Measurements from ENCODE around the gene COL27A1. TPM values are rescaled to one million over a fixed set of nuclear protein-coding genes. Genes with fewer than 3 reads are reported as not detected.

Gene COL27A1
- total and polyA plus RNA-seq, 8 donors = 15.8 to 180 (median 147) TPM

GRCh38 chr9:114157516-114158176 lies 2.3 kb downstream of the COL27A1 start:
- H3K4me3 ChIP-seq = no peak overlapping the region
- H3K27me3 ChIP-seq = peaks cover 12 to 49% of the 10 kb centered on the region in 2 donors
- H3K27ac ChIP-seq = no peak overlapping the region
- H3K36me3 ChIP-seq = no peaks in the 10 kb centered on the region
- DNase-seq (no peak), ATAC-seq (no peak)
- H3K9me3 ChIP-seq = no peaks in the 10 kb centered on the region
- intact Hi-C loops (cut with DNase I) = loop anchor here in 1 of 2 donors (10.0 kb wide), 1 partner anchor 127 kb away; no protein-coding TSS in a partner anchor
- H3K4me1 ChIP-seq = peaks cover 11 to 25% of the 10 kb centered on the region in 2 donors
- no peak for TF ChIP-seq CTCF (IDR thresholded peaks at IDR 0.05)

- Histone ChIP-seq H3K4me1 (peaks cover 17 to 29% of the 10 kb centered on the region in 2 donors), H3K27ac (no peak overlapping the region), H3K27me3 (peaks cover 12 to 42% of the 10 kb centered on the region in 2 donors), H3K4me3 (no peak overlapping the region), H3K36me3 (no peaks in the 10 kb centered on the region), H3K9me3 (no peaks in the 10 kb centered on the region)
- no peak for DNase-seq
- ATAC-seq = no peak
- intact Hi-C loops (cut with DNase I) = loop anchor here in 1 of 2 donors (10.0 kb wide), 1 partner anchor 126 kb away; no protein-coding TSS in a partner anchor
- TF ChIP-seq CTCF (IDR thresholded peaks at IDR 0.05) = no peak
These were observed 3.3 kb downstream of the COL27A1 start for GRCh38 chr9:114158482-114159130.

- no peak for DNase-seq
- H3K9me3 ChIP-seq = no peaks in the 10 kb centered on the region
- peaks cover 1 to 35% of the 10 kb centered on the region in 2 donors for H3K27me3 ChIP-seq
- no peak for ATAC-seq
- no peaks in the 10 kb centered on the region for H3K36me3 ChIP-seq
- no peak for TF ChIP-seq CTCF (IDR thresholded peaks at IDR 0.05)
- H3K4me1 ChIP-seq = peaks cover 11 to 19% of the 10 kb centered on the region in 2 donors
- intact Hi-C loops (cut with DNase I) = loop anchor here in 1 of 2 donors (10.0 kb wide), 2 partner anchors 65 to 125 kb away; no protein-coding TSS in a partner anchor
- H3K27ac ChIP-seq = no peak overlapping the region
- H3K4me3 ChIP-seq = no peak overlapping the region
These were observed 4.4 kb downstream of the COL27A1 start for GRCh38 chr9:114159691-114160090.

GRCh38 chr9:114161513-114161912 lies 6.2 kb downstream of the COL27A1 start:
- H3K27me3 ChIP-seq = peaks cover 0 to 16% of the 10 kb centered on the region in 2 donors
- no peaks in the 10 kb centered on the region for H3K9me3 ChIP-seq
- DNase-seq = no peak
- no peak for ATAC-seq
- H3K4me1 ChIP-seq = peaks cover 6 to 10% of the 10 kb centered on the region in 2 donors
- no peaks in the 10 kb centered on the region for H3K36me3 ChIP-seq
- no peak overlapping the region for H3K27ac ChIP-seq
- intact Hi-C loops (cut with DNase I) = loop anchor here in 1 of 2 donors (10.0 kb wide), 1 partner anchor 63 kb away; no protein-coding TSS in a partner anchor
- no peak overlapping the region for H3K4me3 ChIP-seq
- TF ChIP-seq CTCF (IDR thresholded peaks at IDR 0.05) = no peak

- no peak for TF ChIP-seq CTCF (IDR thresholded peaks at IDR 0.05)
- Histone ChIP-seq H3K4me3 (no peak overlapping the region), H3K36me3 (peaks cover 0 to 8% of the 10 kb centered on the region in 2 donors), H3K4me1 (peaks cover 6% of the 10 kb centered on the region in 2 donors), H3K27me3 (peaks cover 0 to 6% of the 10 kb centered on the region in 2 donors), H3K27ac (no peak overlapping the region), H3K9me3 (no peaks in the 10 kb centered on the region)
- peak; percentile 94 for ATAC-seq
- peak in 2 of 4 donors; percentile 57 to 70 for DNase-seq
- intact Hi-C loops (cut with DNase I) = loop anchor here in 1 of 2 donors (10.0 kb wide), 1 partner anchor 61 kb away; no protein-coding TSS in a partner anchor
These were observed 8.2 kb downstream of the COL27A1 start for GRCh38 chr9:114163517-114163951.
